ENCODE measurements around the gene RNU1-2. TPM values are rescaled to one million over a fixed set of nuclear protein-coding genes. Genes with fewer than 3 reads are reported as not detected.
A peak's percentile ranks its signal among the peaks of the same experiment; 100 is the strongest.
"Not testable (repeated sequence)": the region's sequence is repeated elsewhere in the genome, so short reads cannot be mapped to it uniquely, and the experiment has no call there.

RNU1-2 gene
- total RNA-seq, 2 donors from 2014 or later = 12,584 to 18,986 TPM

- DNase-seq (ENCODE audit: low spot score) = peak; percentile 79
- intact Hi-C loops (cut with DNase I) = no loop called here
Measured at GRCh38 chr1:16905110-16905867, 9.5 kb downstream of the RNU1-2 start.

GRCh38 chr1:16905868-16906702, 10.3 kb downstream of the RNU1-2 start:
- no peak for DNase-seq (ENCODE audit: low spot score)

GRCh38 chr1:16906873-16907272, 11.1 kb downstream of the RNU1-2 start:
- intact Hi-C loops (cut with DNase I) = no loop called here
- DNase-seq (ENCODE audit: low spot score) = no peak

More at GRCh38 chr1:16905868-16906702, 10.3 kb downstream of the RNU1-2 start:
- intact Hi-C loops (cut with DNase I) = no loop called here

- intact Hi-C loops (cut with DNase I) = no loop called here
- DNase-seq (ENCODE audit: low spot score) = peak; percentile 75
Measured at GRCh38 chr1:16907870-16908758, 12.3 kb downstream of the RNU1-2 start.

GRCh38 chr1:16911851-16912721, 16.3 kb downstream of the RNU1-2 start:
- intact Hi-C loops (cut with DNase I) = not testable (repeated sequence)

GRCh38 chr1:16912742-16913141, 17.0 kb downstream of the RNU1-2 start:
- peak; percentile 81 for DNase-seq (ENCODE audit: low spot score)
- intact Hi-C loops (cut with DNase I) = not testable (repeated sequence)

More at GRCh38 chr1:16911851-16912721, 16.3 kb downstream of the RNU1-2 start:
- peak; percentile 80 for DNase-seq (ENCODE audit: low spot score)

GRCh38 chr1:16913181-16913832, 17.5 kb downstream of the RNU1-2 start:
- DNase-seq (ENCODE audit: low spot score) = peak; percentile 87
- intact Hi-C loops (cut with DNase I) = no loop called here

- intact Hi-C loops (cut with DNase I) = no loop called here
- DNase-seq (ENCODE audit: low spot score) = peak; percentile 100
Measured at GRCh38 chr1:16913833-16914662, 18.3 kb downstream of the RNU1-2 start.

- intact Hi-C loops (cut with DNase I) = not testable (repeated sequence)
- peak; percentile 78 for DNase-seq (ENCODE audit: low spot score)
Measured at GRCh38 chr1:16914928-16915626, 19.3 kb downstream of the RNU1-2 start.

GRCh38 chr1:16915627-16915973, 19.8 kb downstream of the RNU1-2 start:
- intact Hi-C loops (cut with DNase I) = no loop called here
- peak; percentile 80 for DNase-seq (ENCODE audit: low spot score)

GRCh38 chr1:16916036-16916880, 20.5 kb downstream of the RNU1-2 start:
- peak; percentile 75 for DNase-seq (ENCODE audit: low spot score)
- intact Hi-C loops (cut with DNase I) = not testable (repeated sequence)

- peak; percentile 74 for DNase-seq (ENCODE audit: low spot score)
- intact Hi-C loops (cut with DNase I) = no loop called here
Measured at GRCh38 chr1:16918371-16918770, 22.6 kb downstream of the RNU1-2 start.

GRCh38 chr1:16918936-16919665, 23.3 kb downstream of the RNU1-2 start:
- DNase-seq (ENCODE audit: low spot score) = peak; percentile 81
- intact Hi-C loops (cut with DNase I) = not testable (repeated sequence)

GRCh38 chr1:16920951-16921350, 25.2 kb downstream of the RNU1-2 start:
- DNase-seq (ENCODE audit: low spot score) = peak; percentile 70
- intact Hi-C loops (cut with DNase I) = no loop called here

Data from posterior vena cava (tissue), 2 donors.